Adrenal gland (tissue), 12 donors: ENCODE measurements around the gene SRSF4. TPM values are rescaled to one million over a fixed set of nuclear protein-coding genes. Genes with fewer than 3 reads are reported as not detected.

ENCODE experiments used
- DNase-seq, 7 donors: peaks; one replicate each; pipeline ENCODE4 v3.0.0-alpha.2; 2019 to 2020
- H3K27ac ChIP-seq, 5 donors: fragments of 200-600 bp; sonication (generic) in 4 of 5; 1 replicate in 3 of 5; 2 replicates in 2 of 5; pipeline versions ENCODE4 v1.5.1 to v1.8.0; 2016 to 2020; ENCODE audit warnings: mild to moderate bottlenecking in 1 of 5
- H3K27me3 ChIP-seq: fragments of 200-600 bp; 2 replicates; pipeline ENCODE4 v1.8.0; 2021
- H3K36me3 ChIP-seq, 2 donors: fragments of 200-600 bp; replicated peaks in 1 of 2; 1 replicate in 1 of 2; 2 replicates in 1 of 2; pipeline versions ENCODE4 v1.5.1 to v1.8.0; 2018 to 2022
- H3K4me1 ChIP-seq, 2 donors: fragments of 200-600 bp; replicated peaks in 1 of 2; 1 replicate in 1 of 2; 2 replicates in 1 of 2; pipeline versions ENCODE4 v1.5.1 to v1.8.0; 2018 to 2021
- H3K4me3 ChIP-seq, 4 donors: fragments of 200-600 bp; sonication (generic) in 3 of 4; one replicate each; pipeline ENCODE4 v1.5.1; 2016 to 2018
- H3K9me3 ChIP-seq, 3 donors: fragments of 200-600 bp; sonication (generic) in 1 of 3; replicated peaks in 1 of 3; 1 replicate in 2 of 3; 2 replicates in 1 of 3; pipeline versions ENCODE4 v1.5.1 to v1.8.0; 2016 to 2021
- CTCF ChIP-seq, 6 experiments: fragments of 450-650 bp in 4 of 6; fragments of 200-600 bp in 2 of 6; sonication (generic) in 1 of 6; IDR thresholded peaks; 1 replicate in 5 of 6; 2 replicates in 1 of 6; pipeline versions ENCODE4 v1.5.1 to v1.8.0; 2016 to 2021; ENCODE audit warnings: antibody characterized with exemption in 6 of 6, mild to moderate bottlenecking in 2 of 6, moderate library complexity in 1 of 6
- POLR2A ChIP-seq, 2 donors: fragments of 450-650 bp; IDR thresholded peaks; one replicate each; pipeline ENCODE4 v1.6.1; 2017; ENCODE audit warnings: antibody characterized with exemption in 2 of 2, mild to moderate bottlenecking in 2 of 2, moderate library complexity in 1 of 2
- WGBS, 4 donors: extraction: QIAGEN DNeasy Blood & Tissue Kit in 2 of 4; methylation state at CpG; one replicate each; pipeline versions ENCODE4 v1.1.5 to v1.1.7; 2013 to 2017; 5-methylcytosine and 5-hydroxymethylcytosine counted together
- intact Hi-C, 2 donors: fragments of 100-400 bp; cut with DNase I; formaldehyde crosslinking; loops; one replicate each; pipeline versions ENCODE4 v1.14.1 to v1.15.0; 2022 to 2023
- polyA plus RNA-seq, 3 donors: library from polyadenylated mRNA; stranded (reverse); fragments of 200-250 nt in 2 of 3; fragments of 350-450 nt in 1 of 3; fragmentation: Illumina TruSeq in 1 of 3; extraction: RNeasy Lipid Tissue Mini Kit (QIAGEN cat#74804) in 1 of 3; gene quantifications; one replicate each; pipeline ENCODE4 v1.2.3, GENCODE V29; 2013 to 2014
- total RNA-seq, 9 donors: library from RNA; depleted of rRNA in 4 of 9; stranded (reverse); fragments of >200 nt in 4 of 9; fragments of 120-200 nt in 1 of 9; fragmentation: NEBNext Ultra II Directional in 1 of 9; extraction: Animal tissue kit (Norgen Biotek cat#: 25700) in 1 of 9; gene quantifications; one replicate each; pipeline versions ENCODE4 v1.1.0 to v1.2.4, GENCODE V29; 2013 to 2023
- donor health status: healthy with polysubstance abuse.
- donor health status: Bipolar disorder and iron deficiency.
- donor health status: DM: yes; HTN: yes; CAD: no.
- donor health status: DM: no; HTN: no; CAD: no.
- donor health status: DM: no; HTN: no; CAD: no.
- donor health status: DM: yes; HTN: yes; CAD: no.

SRSF4 gene
- total and polyA plus RNA-seq, 12 donors = 35.1 to 120 (median 55.4) TPM

DNA sequence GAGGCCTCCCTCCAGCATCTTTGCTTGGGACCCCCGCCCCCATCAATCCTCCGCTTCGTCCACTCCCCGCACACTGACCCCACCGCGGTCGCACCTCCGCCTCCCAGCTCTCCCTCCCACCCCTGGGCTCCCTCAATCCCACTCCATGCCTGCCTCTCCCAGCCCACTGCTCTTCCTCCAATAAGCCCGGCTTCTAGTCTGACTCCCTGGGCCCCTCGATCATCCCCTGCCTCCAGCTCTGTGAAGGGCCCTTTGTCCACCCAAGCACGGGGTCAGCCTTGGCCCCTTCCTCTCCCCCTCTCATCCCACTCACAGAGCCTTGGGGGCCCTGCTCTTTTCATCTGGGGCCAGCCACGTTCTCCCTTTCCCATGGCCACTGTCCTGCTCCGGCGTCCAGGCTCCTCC lies 56.5 kb downstream of the SRSF4 start:
- peak in 1 of 7 donors; percentile 31 for DNase-seq
- Histone ChIP-seq H3K9me3 (no peaks in the 10 kb centered on the region), H3K27me3 (peaks cover 12% of the 10 kb centered on the region), H3K4me3 (peak overlapping the region in 1 of 4 donors; percentile 95), H3K4me1 (peaks cover 22 to 27% of the 10 kb centered on the region in 2 donors), H3K36me3 (no peaks in the 10 kb centered on the region), H3K27ac (peak overlapping the region in 3 of 5 donors; percentile 45 to 96 (median 87))
- TF ChIP-seq POLR2A (IDR thresholded peaks at IDR 0.05) = no peak
- no peak for TF ChIP-seq CTCF (IDR thresholded peaks at IDR 0.05)
- 57 to 82% (median 76%) methylated on average over 12 to 14 of the region's 14 CpGs for WGBS, 4 donors
- intact Hi-C loops = loop anchor here in 1 of 2 donors (10.0 kb wide), 1 partner anchor 240 kb away; no protein-coding TSS in a partner anchor

- TF ChIP-seq CTCF (IDR thresholded peaks at IDR 0.05) (peak; percentile 16 to 92 (median 69)), POLR2A (IDR thresholded peaks at IDR 0.05) (peak in 1 of 2 donors; percentile 28)
- Histone ChIP-seq H3K4me1 (peaks cover 22 to 27% of the 10 kb centered on the region in 2 donors), H3K36me3 (no peaks in the 10 kb centered on the region), H3K4me3 (peak overlapping the region in 2 of 4 donors; percentile 40 to 95), H3K27ac (peak overlapping the region in 4 of 5 donors; percentile 45 to 96 (median 80)), H3K27me3 (peaks cover 12% of the 10 kb centered on the region), H3K9me3 (no peaks in the 10 kb centered on the region)
- intact Hi-C loops = loop anchor here in 1 of 2 donors (10.0 kb wide), 1 partner anchor 240 kb away; no protein-coding TSS in a partner anchor
- peak; percentile 63 to 84 (median 74) for DNase-seq
- 2 to 49% (median 13%) methylated on average over 1 to 84 of the region's 85 CpGs for WGBS, 4 donors
Measured at GRCh38 chr1:29124366-29125236, 57.1 kb downstream of the SRSF4 start.

DNA sequence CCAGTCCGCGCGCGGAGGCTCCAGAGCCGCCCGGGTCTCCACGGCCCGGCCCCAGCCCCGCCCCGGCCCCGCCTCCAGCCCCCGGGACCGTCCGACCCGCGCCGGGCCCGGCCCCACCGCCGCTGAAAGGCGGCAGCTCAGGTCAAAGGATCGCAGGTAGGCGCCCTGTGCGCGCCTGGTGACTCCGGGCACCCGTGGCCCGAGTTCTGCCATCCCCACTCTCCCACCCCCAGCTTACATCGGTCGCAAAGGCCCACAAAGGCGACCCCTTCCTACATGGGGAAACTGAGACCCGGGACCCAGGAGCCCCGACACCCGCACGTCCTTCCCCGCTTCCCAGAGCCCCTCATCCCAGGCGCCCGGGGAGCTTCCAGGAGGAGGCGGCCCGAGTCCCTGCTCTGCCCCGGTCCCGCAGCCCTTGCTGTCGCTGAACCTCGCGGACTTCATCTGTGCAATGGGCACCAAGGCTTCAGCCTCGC lies 57.8 kb downstream of the SRSF4 start, which contains the start of gene TMEM200B:
TMEM200B (minus strand) TSS at position 17 of the 479 bp plus-strand sequence. CDS start 2,075 bp downstream, outside the sequence.
- DNase-seq = no peak

More for the DNA sequence above, 57.8 kb downstream of the SRSF4 start, which contains the start of gene TMEM200B:
- no peaks in the 10 kb centered on the region for H3K9me3 ChIP-seq
- peaks cover 12% of the 10 kb centered on the region for H3K27me3 ChIP-seq
- no peak for TF ChIP-seq POLR2A (IDR thresholded peaks at IDR 0.05)
- no peak for TF ChIP-seq CTCF (IDR thresholded peaks at IDR 0.05)
- H3K27ac ChIP-seq = peak within 1 kb of the TSS in 4 of 5 donors; percentile 45 to 96 (median 80)
- H3K36me3 ChIP-seq = no peaks in the 10 kb centered on the region
- intact Hi-C loops = loop anchor here in 1 of 2 donors (10.0 kb wide), 1 partner anchor 239 kb away; no protein-coding TSS in a partner anchor
- WGBS, 4 donors = 1 to 2% (median 1%) methylated on average over 11 to 46 of the region's 46 CpGs; no CpG with 5 or more reads in 1 of the 4 donors
- H3K4me1 ChIP-seq = peaks cover 22 to 27% of the 10 kb centered on the region in 2 donors
- H3K4me3 ChIP-seq = peak within 1 kb of the TSS in 2 of 4 donors; percentile 40 to 95
